Measurements from ENCODE around the gene PDE4B. TPM values are rescaled to one million over a fixed set of nuclear protein-coding genes. Genes with fewer than 3 reads are reported as not detected.

Gene PDE4B
- total RNA-seq, 1 donor = 51.0 TPM

DNA sequence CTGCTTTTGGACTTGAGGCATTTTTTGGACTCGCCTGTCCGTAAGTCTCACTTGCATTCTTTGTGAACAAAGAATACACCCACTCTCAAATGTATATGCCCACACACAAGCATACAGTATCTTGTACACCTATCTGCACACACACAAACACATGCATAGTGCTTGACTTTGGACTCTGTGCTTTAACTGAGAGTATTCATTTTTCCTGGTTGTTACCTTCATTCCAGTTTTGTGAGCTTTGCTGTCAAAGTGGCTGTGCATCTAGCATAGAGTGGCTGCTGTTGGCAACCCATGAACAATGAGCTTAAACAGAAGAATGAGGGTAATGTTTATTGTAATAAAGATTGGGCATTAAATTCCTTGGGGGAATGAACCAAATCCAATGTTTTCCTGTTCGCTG lies 199.0 kb downstream of the PDE4B start:
- DNase-seq (ENCODE audit: low read depth) = no peak
- TF ChIP-seq, protein P1, sequence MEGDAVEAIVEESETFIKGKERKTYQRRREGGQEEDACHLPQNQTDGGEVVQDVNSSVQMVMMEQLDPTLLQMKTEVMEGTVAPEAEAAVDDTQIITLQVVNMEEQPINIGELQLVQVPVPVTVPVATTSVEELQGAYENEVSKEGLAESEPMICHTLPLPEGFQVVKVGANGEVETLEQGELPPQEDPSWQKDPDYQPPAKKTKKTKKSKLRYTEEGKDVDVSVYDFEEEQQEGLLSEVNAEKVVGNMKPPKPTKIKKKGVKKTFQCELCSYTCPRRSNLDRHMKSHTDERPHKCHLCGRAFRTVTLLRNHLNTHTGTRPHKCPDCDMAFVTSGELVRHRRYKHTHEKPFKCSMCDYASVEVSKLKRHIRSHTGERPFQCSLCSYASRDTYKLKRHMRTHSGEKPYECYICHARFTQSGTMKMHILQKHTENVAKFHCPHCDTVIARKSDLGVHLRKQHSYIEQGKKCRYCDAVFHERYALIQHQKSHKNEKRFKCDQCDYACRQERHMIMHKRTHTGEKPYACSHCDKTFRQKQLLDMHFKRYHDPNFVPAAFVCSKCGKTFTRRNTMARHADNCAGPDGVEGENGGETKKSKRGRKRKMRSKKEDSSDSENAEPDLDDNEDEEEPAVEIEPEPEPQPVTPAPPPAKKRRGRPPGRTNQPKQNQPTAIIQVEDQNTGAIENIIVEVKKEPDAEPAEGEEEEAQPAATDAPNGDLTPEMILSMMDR (IDR thresholded peaks at IDR 0.05; ENCODE audit: insufficient read depth, low read depth, low read length) = no peak
- no peak overlapping the region for H3K4me3 ChIP-seq (ENCODE audit: low read depth, low read length)

DNA sequence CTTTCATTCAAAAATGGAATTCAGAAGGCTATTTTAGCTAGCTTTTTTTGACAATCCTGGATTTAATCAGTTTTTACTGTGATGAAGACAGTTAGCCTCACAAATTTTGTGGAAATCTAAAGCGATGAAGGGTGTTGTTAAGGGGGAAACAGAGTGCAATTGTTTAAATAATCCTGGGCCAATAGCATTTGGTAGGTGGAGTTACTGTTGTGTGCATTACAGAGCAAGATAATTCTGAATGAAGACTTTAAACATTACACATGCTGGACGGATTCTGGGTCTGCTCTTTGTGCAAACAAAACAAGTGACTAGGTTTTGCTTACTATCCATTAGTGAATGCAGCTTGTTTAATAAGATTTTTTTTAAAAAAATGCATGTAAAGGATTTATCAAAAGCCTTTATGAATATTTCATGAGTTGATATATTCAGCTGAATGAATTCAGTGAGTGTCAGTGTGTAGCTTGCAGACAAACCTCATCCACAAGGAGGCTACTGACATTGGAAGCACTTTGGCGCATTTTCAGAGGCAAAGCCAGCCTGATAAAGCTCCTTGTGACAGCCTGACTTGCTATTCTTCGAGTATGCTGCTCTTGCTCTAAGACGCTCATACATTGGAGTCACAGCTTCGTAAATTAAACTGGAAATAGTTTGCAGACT lies 199.6 kb downstream of the PDE4B start:
- H3K4me3 ChIP-seq (ENCODE audit: low read depth, low read length) = no peak overlapping the region
- TF ChIP-seq, protein P1 (IDR thresholded peaks at IDR 0.05; ENCODE audit: insufficient read depth, low read depth, low read length) = no peak
- DNase-seq (ENCODE audit: low read depth) = no peak

DNA sequence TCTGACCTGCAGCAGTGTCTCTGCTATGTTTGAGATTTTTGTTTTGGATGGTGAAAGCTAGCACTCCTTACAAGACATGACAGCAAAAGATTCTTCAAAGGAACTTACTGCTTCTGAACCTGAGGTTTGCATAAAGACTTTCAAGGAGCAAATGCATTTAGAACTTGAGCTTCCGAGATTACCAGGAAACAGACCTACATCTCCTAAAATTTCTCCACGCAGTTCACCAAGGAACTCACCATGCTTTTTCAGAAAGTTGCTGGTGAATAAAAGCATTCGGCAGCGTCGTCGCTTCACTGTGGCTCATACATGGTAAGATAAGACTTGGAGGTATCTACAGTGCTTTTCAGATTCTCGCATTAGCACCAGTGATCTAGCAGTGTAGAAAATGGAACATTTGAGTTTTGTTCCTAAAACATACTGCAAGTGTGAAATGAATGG lies 200.2 kb downstream of the PDE4B start:
- DNase-seq (ENCODE audit: low read depth) = no peak
- TF ChIP-seq, protein P1 (IDR thresholded peaks at IDR 0.05; ENCODE audit: insufficient read depth, low read depth, low read length) = no peak

DNA sequence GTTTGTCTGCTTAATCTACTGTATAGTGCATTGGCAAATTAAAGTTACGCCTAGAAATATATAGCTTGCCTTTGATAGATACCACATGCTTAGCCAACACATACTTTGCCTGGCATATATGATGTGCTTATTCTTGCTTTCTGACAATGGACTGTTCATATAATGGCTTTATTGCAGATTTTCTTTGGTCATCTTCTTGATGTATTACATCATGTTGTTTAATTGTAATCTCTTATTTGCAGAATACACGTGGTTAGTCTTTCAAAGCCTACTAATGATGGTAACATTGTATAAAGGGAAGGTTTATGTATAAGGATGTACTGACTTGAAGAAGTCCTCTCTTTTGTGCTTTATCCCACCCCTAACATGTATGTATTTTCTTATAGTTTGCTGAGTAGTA lies 201.5 kb downstream of the PDE4B start:
- no peak overlapping the region for H3K4me3 ChIP-seq (ENCODE audit: low read depth, low read length)
- DNase-seq (ENCODE audit: low read depth) = no peak
- TF ChIP-seq, protein P1 (IDR thresholded peaks at IDR 0.05; ENCODE audit: insufficient read depth, low read depth, low read length) = no peak

More for the DNA sequence above, 200.2 kb downstream of the PDE4B start:
- no peak overlapping the region for H3K4me3 ChIP-seq (ENCODE audit: low read depth, low read length)

DNA sequence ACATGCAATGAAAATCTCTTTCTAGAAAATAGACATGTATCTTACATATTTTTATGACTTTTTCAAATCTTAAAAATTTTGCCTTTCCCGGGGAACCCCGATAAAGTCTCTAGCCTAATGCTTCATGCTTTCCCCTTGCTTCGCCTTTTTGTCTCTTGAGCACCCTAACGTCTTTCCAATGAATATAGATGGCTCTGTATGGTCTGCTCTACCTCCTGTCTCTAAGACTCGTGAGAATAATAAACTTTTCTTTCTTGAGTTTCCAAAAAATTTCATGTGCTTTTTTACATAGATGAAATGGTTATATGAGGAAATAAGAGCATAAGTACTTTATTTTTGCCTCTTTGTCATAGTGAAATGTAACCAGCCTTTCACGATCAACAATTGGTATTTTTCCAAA lies 202.6 kb downstream of the PDE4B start:
- DNase-seq (ENCODE audit: low read depth) = no peak
- TF ChIP-seq, protein P1 (IDR thresholded peaks at IDR 0.05; ENCODE audit: insufficient read depth, low read depth, low read length) = no peak
- no peak overlapping the region for H3K4me3 ChIP-seq (ENCODE audit: low read depth, low read length)

DNA sequence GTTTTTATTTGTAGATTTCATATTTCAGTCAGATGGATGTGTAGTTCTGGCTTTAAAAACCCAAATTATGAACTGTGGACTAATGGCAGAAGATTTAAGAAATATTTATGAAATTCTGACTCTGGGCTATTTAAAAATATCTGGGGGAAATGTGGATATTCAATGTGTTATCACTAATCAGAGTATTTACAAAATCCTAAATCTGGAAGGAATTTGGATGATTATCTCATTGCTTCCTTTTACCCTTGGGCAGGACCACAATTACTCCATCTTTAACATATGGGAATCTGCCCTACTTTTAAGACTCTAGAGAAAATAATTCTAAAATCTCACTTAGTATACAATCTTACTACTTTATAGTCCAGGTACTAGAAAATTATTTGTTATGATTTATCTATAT lies 203.2 kb downstream of the PDE4B start:
- H3K4me3 ChIP-seq (ENCODE audit: low read depth, low read length) = no peak overlapping the region
- TF ChIP-seq, protein P1 (IDR thresholded peaks at IDR 0.05; ENCODE audit: insufficient read depth, low read depth, low read length) = no peak
- no peak for DNase-seq (ENCODE audit: low read depth)

DNA sequence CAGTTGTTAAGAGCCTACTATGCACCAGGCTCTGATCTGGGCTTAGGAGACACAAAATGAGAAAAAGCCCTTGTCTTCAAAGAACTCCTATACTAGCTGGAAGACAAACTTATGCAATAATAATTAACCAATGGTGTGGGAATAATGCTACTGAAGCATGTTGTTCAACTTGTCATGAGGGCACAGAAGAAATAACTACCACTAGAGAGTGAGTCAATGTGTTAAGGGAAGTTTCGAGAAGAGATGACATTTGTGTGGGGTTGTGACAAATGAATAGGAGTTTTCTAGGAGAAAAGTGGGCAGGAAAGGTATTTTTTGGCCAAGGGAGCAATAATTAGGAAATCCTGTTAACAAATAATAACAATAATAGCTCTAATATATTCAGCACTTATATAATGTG lies 205.0 kb downstream of the PDE4B start:
- H3K4me3 ChIP-seq (ENCODE audit: low read depth, low read length) = no peak overlapping the region
- DNase-seq (ENCODE audit: low read depth) = no peak
- TF ChIP-seq, protein P1 (IDR thresholded peaks at IDR 0.05; ENCODE audit: insufficient read depth, low read depth, low read length) = no peak

Data from fibroblast of villous mesenchyme (primary cell).